Breast epithelium (tissue), 4 donors: Measurements from ENCODE around the gene LDAF1. TPM values are rescaled to one million over a fixed set of nuclear protein-coding genes. Genes with fewer than 3 reads are reported as not detected.

ENCODE experiments used
- DNase-seq, 2 donors: peaks; one replicate each; pipeline ENCODE4 v3.0.0-alpha.2; 2019; ENCODE audit warnings: low spot score in 2 of 2
- H3K27ac ChIP-seq, 2 donors: fragments of 200-600 bp; sonication (generic) in 1 of 2; one replicate each; pipeline ENCODE4 v1.5.1; 2016 to 2019; ENCODE audit warnings: mild to moderate bottlenecking in 1 of 2
- H3K27me3 ChIP-seq, 2 donors: fragments of 200-600 bp; sonication (generic) in 1 of 2; one replicate each; pipeline versions ENCODE4 v1.5.1 to v1.6.0; 2017 to 2019; ENCODE audit warnings: control low read depth in 1 of 2, mild to moderate bottlenecking in 1 of 2
- H3K36me3 ChIP-seq: fragments of 200-600 bp; one replicate; pipeline ENCODE4 v1.5.1; 2019
- H3K4me1 ChIP-seq, 2 donors: fragments of 200-600 bp; sonication (generic); one replicate each; pipeline ENCODE4 v1.5.1; 2016 to 2019; ENCODE audit warnings: control low read depth in 1 of 2
- H3K4me3 ChIP-seq, 3 donors: fragments of 200-600 bp; sonication (generic); 1 replicate in 2 of 3; 2 replicates in 1 of 3; pipeline ENCODE4 v1.5.1; 2016 to 2019; ENCODE audit warnings: mild to moderate bottlenecking in 3 of 3, moderate library complexity in 2 of 3
- H3K9me3 ChIP-seq, 2 donors: fragments of 200-600 bp; sonication (generic) in 1 of 2; one replicate each; pipeline ENCODE4 v1.5.1; 2016 to 2019; ENCODE audit warnings: control low read depth in 1 of 2
- CTCF ChIP-seq, 3 donors: fragments of 450-650 bp; IDR thresholded peaks; one replicate each; pipeline ENCODE4 v1.5.1; 2016 to 2017; ENCODE audit warnings: antibody characterized with exemption in 3 of 3, mild to moderate bottlenecking in 3 of 3, moderate library complexity in 3 of 3
- POLR2A ChIP-seq: fragments of 450-650 bp; IDR thresholded peaks from one replicate; pipeline ENCODE4 v1.6.1; 2016; ENCODE audit warnings: antibody characterized with exemption, mild to moderate bottlenecking, moderate library complexity
- POLR2AphosphoS5 ChIP-seq, 3 donors: sonication (generic); formaldehyde crosslinking; IDR thresholded peaks; one replicate each; pipeline ENCODE4 v1.6.1; 2017; ENCODE audit warnings: antibody characterized with exemption in 3 of 3
- intact Hi-C: fragments of 100-400 bp; cut with DNase I; formaldehyde crosslinking; loops from one replicate; pipeline ENCODE4 v1.15.1; 2023; ENCODE audit warnings: low total_unique reads
- total RNA-seq, 3 donors: library from RNA; depleted of rRNA; stranded (reverse); fragments of >200 nt; gene quantifications; one replicate each; pipeline ENCODE4 v1.1.0, GENCODE V29; 2016

LDAF1 gene
- total RNA-seq, 3 donors from 2014 or later, result 49.2 to 99.4 (median 97.5) TPM

- no peak overlapping the region for H3K4me3 ChIP-seq
- no peaks in the 10 kb centered on the region for H3K9me3 ChIP-seq
- no peaks in the 10 kb centered on the region for H3K4me1 ChIP-seq
- no peak for TF ChIP-seq POLR2A
- no peak for TF ChIP-seq CTCF (IDR thresholded peaks at IDR 0.05)
- no peak for TF ChIP-seq POLR2AphosphoS5 (IDR thresholded peaks at IDR 0.05)
- DNase-seq, result no peak
- intact Hi-C loops, result no loop called here
- no peaks in the 10 kb centered on the region for H3K27me3 ChIP-seq
- peaks cover 7% of the 10 kb centered on the region for H3K36me3 ChIP-seq
- H3K27ac ChIP-seq, result no peak overlapping the region
Measured at GRCh38 chr16:21186326-21186691, 27.8 kb downstream of the LDAF1 start.

- Histone ChIP-seq H3K27me3 (no peaks in the 10 kb centered on the region), H3K27ac (no peak overlapping the region), H3K4me1 (no peaks in the 10 kb centered on the region), H3K36me3 (no peaks in the 10 kb centered on the region), H3K4me3 (no peak overlapping the region), H3K9me3 (no peaks in the 10 kb centered on the region)
- intact Hi-C loops, result no loop called here
- TF ChIP-seq CTCF (IDR thresholded peaks at IDR 0.05), result no peak
- no peak for TF ChIP-seq POLR2AphosphoS5 (IDR thresholded peaks at IDR 0.05)
- TF ChIP-seq POLR2A, result no peak
- DNase-seq, result no peak
Measured at GRCh38 chr16:21189311-21189710, 30.8 kb downstream of the LDAF1 start.

- no peak for DNase-seq
- Histone ChIP-seq H3K4me3 (no peak overlapping the region), H3K9me3 (no peaks in the 10 kb centered on the region), H3K27ac (no peak overlapping the region), H3K4me1 (no peaks in the 10 kb centered on the region), H3K27me3 (no peaks in the 10 kb centered on the region), H3K36me3 (no peaks in the 10 kb centered on the region)
- intact Hi-C loops, result no loop called here
- TF ChIP-seq POLR2A (no peak), CTCF (IDR thresholded peaks at IDR 0.05) (no peak), POLR2AphosphoS5 (IDR thresholded peaks at IDR 0.05) (no peak)
Measured at GRCh38 chr16:21190013-21190412, 31.5 kb downstream of the LDAF1 start.

GRCh38 chr16:21190599-21190998 lies 32.1 kb downstream of the LDAF1 start:
- no peak overlapping the region for H3K4me3 ChIP-seq

GRCh38 chr16:21192991-21193390 lies 34.5 kb downstream of the LDAF1 start:
- no peak for DNase-seq
- no peaks in the 10 kb centered on the region for H3K9me3 ChIP-seq
- TF ChIP-seq POLR2A (no peak), POLR2AphosphoS5 (IDR thresholded peaks at IDR 0.05) (no peak), CTCF (IDR thresholded peaks at IDR 0.05) (no peak)
- no peak overlapping the region for H3K27ac ChIP-seq
- no peaks in the 10 kb centered on the region for H3K4me1 ChIP-seq
- H3K27me3 ChIP-seq, result no peaks in the 10 kb centered on the region
- no peak overlapping the region for H3K4me3 ChIP-seq
- H3K36me3 ChIP-seq, result no peaks in the 10 kb centered on the region
- intact Hi-C loops, result no loop called here

More at GRCh38 chr16:21190599-21190998, 32.1 kb downstream of the LDAF1 start:
- no peak for TF ChIP-seq POLR2A
- TF ChIP-seq CTCF (IDR thresholded peaks at IDR 0.05), result no peak
- no peak for TF ChIP-seq POLR2AphosphoS5 (IDR thresholded peaks at IDR 0.05)
- no peak overlapping the region for H3K27ac ChIP-seq
- no peaks in the 10 kb centered on the region for H3K9me3 ChIP-seq
- no peak for DNase-seq
- no peaks in the 10 kb centered on the region for H3K36me3 ChIP-seq
- H3K4me1 ChIP-seq, result no peaks in the 10 kb centered on the region
- no peaks in the 10 kb centered on the region for H3K27me3 ChIP-seq
- intact Hi-C loops, result no loop called here
